ENCODE results near the gene GPAM. TPM values are rescaled to one million over a fixed set of nuclear protein-coding genes. Genes with fewer than 3 reads are reported as not detected.

Gene GPAM
- total and polyA plus RNA-seq, 2 of the 8 experiments (the other 6 are each of a cell fraction or from before 2014, with no cell fraction given): 5.5 to 15.5 TPM

DNA sequence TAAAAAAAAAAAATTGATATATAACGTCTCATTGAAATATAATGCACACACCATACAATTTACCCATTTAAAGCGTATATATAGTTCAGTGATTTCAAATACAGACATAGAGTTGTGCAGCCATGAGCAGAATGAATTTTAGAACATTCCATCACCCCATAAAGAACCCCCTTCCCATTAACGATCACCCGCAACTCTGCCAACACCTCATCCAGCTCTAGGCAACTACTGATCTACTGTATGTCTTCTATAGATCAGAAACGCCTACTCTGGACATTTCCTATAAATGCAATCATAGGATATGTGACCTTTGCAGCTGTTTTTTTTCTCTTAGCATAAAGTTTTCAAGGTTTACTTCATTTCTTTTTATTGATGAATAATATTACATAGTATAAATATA lies 33.4 kb upstream of the GPAM start (continued):
- TF ChIP-seq, protein P1, sequence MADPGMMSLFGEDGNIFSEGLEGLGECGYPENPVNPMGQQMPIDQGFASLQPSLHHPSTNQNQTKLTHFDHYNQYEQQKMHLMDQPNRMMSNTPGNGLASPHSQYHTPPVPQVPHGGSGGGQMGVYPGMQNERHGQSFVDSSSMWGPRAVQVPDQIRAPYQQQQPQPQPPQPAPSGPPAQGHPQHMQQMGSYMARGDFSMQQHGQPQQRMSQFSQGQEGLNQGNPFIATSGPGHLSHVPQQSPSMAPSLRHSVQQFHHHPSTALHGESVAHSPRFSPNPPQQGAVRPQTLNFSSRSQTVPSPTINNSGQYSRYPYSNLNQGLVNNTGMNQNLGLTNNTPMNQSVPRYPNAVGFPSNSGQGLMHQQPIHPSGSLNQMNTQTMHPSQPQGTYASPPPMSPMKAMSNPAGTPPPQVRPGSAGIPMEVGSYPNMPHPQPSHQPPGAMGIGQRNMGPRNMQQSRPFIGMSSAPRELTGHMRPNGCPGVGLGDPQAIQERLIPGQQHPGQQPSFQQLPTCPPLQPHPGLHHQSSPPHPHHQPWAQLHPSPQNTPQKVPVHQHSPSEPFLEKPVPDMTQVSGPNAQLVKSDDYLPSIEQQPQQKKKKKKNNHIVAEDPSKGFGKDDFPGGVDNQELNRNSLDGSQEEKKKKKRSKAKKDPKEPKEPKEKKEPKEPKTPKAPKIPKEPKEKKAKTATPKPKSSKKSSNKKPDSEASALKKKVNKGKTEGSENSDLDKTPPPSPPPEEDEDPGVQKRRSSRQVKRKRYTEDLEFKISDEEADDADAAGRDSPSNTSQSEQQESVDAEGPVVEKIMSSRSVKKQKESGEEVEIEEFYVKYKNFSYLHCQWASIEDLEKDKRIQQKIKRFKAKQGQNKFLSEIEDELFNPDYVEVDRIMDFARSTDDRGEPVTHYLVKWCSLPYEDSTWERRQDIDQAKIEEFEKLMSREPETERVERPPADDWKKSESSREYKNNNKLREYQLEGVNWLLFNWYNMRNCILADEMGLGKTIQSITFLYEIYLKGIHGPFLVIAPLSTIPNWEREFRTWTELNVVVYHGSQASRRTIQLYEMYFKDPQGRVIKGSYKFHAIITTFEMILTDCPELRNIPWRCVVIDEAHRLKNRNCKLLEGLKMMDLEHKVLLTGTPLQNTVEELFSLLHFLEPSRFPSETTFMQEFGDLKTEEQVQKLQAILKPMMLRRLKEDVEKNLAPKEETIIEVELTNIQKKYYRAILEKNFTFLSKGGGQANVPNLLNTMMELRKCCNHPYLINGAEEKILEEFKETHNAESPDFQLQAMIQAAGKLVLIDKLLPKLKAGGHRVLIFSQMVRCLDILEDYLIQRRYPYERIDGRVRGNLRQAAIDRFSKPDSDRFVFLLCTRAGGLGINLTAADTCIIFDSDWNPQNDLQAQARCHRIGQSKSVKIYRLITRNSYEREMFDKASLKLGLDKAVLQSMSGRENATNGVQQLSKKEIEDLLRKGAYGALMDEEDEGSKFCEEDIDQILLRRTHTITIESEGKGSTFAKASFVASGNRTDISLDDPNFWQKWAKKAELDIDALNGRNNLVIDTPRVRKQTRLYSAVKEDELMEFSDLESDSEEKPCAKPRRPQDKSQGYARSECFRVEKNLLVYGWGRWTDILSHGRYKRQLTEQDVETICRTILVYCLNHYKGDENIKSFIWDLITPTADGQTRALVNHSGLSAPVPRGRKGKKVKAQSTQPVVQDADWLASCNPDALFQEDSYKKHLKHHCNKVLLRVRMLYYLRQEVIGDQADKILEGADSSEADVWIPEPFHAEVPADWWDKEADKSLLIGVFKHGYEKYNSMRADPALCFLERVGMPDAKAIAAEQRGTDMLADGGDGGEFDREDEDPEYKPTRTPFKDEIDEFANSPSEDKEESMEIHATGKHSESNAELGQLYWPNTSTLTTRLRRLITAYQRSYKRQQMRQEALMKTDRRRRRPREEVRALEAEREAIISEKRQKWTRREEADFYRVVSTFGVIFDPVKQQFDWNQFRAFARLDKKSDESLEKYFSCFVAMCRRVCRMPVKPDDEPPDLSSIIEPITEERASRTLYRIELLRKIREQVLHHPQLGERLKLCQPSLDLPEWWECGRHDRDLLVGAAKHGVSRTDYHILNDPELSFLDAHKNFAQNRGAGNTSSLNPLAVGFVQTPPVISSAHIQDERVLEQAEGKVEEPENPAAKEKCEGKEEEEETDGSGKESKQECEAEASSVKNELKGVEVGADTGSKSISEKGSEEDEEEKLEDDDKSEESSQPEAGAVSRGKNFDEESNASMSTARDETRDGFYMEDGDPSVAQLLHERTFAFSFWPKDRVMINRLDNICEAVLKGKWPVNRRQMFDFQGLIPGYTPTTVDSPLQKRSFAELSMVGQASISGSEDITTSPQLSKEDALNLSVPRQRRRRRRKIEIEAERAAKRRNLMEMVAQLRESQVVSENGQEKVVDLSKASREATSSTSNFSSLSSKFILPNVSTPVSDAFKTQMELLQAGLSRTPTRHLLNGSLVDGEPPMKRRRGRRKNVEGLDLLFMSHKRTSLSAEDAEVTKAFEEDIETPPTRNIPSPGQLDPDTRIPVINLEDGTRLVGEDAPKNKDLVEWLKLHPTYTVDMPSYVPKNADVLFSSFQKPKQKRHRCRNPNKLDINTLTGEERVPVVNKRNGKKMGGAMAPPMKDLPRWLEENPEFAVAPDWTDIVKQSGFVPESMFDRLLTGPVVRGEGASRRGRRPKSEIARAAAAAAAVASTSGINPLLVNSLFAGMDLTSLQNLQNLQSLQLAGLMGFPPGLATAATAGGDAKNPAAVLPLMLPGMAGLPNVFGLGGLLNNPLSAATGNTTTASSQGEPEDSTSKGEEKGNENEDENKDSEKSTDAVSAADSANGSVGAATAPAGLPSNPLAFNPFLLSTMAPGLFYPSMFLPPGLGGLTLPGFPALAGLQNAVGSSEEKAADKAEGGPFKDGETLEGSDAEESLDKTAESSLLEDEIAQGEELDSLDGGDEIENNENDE (IDR thresholded peaks at IDR 0.05; ENCODE audit: insufficient replicate concordance, low read length): no peak
- no peak for TF ChIP-seq CHD2 (IDR thresholded peaks at IDR 0.05; ENCODE audit: low read length)
- no peak for TF ChIP-seq YY1 (IDR thresholded peaks at IDR 0.05; ENCODE audit: low read depth, low read length)
- no peak for TF ChIP-seq CBX8 (IDR thresholded peaks at IDR 0.05; ENCODE audit: borderline replicate concordance, low read depth, low read length)
- no peak for TF ChIP-seq SP4 (IDR thresholded peaks at IDR 0.05; ENCODE audit: low read length)

Measured in H1 (cell line).